Hepatocyte (in vitro differentiated cells): Measurements from ENCODE around the gene TM9SF4.

Experiments used
- CTCF ChIP-seq: fragments of 200-600 bp; sonication (generic); IDR thresholded peaks from 2 replicates; pipeline ENCODE4 v1.5.1; 2016; ENCODE audit warnings: antibody characterized with exemption, mild to moderate bottlenecking; ENCODE audit not compliant: poor library complexity
- EZH2 ChIP-seq: fragments of 200-600 bp; sonication (generic); IDR thresholded peaks from 2 replicates; pipeline ENCODE4 v1.6.1; 2016; ENCODE audit warnings: antibody characterized with exemption, mild to moderate bottlenecking, borderline replicate concordance
- EZH2phosphoT487 ChIP-seq: fragments of 200-600 bp; sonication (generic); IDR thresholded peaks from one replicate; pipeline ENCODE4 v1.6.1; 2018; ENCODE audit warnings: antibody characterized with exemption, mild to moderate bottlenecking, low read depth, moderate library complexity; ENCODE audit not compliant: unreplicated experiment, severe bottlenecking

GRCh38 chr20:32204205-32205109 lies 94.9 kb downstream of the TM9SF4 start:
- TF ChIP-seq CTCF, result no peak
- no peak for TF ChIP-seq EZH2phosphoT487
- TF ChIP-seq EZH2, result no peak
